C4-2B (cell line): ENCODE results near the gene XPNPEP2.

ENCODE experiments used
- ZFX ChIP-seq: fragments of 450-650 bp; IDR thresholded peaks from 2 replicates; pipeline ENCODE4 v1.6.1; 2017
- TF ChIP-seq, protein P1 (sequence below): fragments of 450-650 bp; conservative IDR thresholded peaks from 2 replicates; pipeline ENCODE4 v1.5.1; 2017; ENCODE audit warnings: mild to moderate bottlenecking

DNA sequence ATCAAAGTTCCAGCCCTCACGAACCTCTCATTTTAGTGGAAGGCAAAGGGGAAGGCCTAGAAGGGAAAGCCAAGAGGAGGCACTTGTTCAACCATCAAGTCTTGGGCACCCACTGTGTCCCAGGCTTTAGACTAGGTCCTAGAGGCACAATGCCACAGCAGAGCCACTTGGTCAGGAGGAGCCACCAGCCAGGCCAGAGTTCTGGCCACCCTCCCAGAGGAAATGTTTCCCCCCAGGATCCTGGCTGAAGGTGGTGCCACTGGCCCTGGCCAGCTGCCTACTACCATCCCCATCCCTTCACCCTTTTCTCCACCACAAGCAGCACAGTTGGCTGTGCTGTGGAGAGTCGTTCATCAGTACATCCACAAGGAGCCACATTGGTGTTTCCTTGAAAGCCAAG, 34.3 kb upstream of the XPNPEP2 start:
- TF ChIP-seq, protein P1, sequence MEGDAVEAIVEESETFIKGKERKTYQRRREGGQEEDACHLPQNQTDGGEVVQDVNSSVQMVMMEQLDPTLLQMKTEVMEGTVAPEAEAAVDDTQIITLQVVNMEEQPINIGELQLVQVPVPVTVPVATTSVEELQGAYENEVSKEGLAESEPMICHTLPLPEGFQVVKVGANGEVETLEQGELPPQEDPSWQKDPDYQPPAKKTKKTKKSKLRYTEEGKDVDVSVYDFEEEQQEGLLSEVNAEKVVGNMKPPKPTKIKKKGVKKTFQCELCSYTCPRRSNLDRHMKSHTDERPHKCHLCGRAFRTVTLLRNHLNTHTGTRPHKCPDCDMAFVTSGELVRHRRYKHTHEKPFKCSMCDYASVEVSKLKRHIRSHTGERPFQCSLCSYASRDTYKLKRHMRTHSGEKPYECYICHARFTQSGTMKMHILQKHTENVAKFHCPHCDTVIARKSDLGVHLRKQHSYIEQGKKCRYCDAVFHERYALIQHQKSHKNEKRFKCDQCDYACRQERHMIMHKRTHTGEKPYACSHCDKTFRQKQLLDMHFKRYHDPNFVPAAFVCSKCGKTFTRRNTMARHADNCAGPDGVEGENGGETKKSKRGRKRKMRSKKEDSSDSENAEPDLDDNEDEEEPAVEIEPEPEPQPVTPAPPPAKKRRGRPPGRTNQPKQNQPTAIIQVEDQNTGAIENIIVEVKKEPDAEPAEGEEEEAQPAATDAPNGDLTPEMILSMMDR: no peak
- no peak for TF ChIP-seq ZFX
